GM21786 (cell line): ENCODE data around the gene MTFMT.

Experiments
- ATAC-seq: cut with Tn5 transposase; IDR thresholded peaks from one replicate; pipeline ENCODE4 v1.9.1; 2021; ENCODE audit not compliant: unreplicated experiment

Gene MTFMT

GRCh38 chr15:65060641-65061397, 31.4 kb upstream of the MTFMT start:
- ATAC-seq = no peak

DNA sequence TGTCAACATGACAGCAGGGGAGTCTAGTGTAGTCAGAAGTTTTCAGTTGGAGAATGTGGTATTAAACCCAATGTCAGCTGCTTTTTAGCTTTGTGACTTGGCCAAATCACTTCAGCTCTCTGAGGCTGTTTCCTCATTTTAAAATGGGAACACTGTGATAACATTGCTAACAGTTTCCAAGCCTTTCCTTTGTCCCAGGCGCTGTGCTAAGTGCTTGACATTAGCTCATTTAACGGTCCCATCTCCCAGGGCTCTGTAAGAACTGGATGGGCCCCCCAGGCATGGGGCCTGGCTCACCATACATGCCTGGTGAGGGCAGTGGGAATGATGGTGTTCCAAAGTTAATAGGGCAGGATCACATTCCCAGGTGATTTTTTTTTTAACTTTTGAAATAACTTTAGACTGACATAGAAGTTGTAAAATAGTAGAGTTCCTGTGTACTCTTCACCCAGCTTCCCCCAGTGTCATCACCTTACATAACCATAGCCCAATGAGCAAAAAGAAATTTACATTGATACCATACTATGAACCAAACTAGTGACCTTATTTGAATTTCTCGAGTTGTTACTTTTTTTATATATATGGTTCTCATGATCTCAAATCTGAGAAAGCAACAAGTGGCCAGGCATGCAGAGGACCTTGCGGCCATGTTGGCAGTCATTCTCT, 30.6 kb upstream of the MTFMT start:
- no peak for ATAC-seq

DNA sequence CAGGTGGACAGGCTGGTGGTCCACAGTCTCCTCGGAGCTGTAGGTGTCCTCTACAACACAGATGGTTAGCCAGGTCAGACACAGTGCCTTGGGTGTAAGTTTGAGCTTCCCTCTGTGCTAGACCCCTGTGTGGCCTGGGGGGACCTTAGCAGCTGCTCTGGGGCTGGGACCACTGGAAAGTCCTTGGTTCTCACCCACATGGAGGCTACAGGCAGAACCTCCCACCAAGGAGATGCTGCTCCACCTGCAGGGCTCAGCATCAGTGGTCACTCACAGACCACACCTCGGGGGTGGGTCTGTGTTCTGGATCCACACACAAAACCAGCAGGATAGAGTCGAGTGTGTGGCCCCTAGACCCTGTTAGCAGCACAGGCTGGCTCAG, 29.9 kb upstream of the MTFMT start:
- no peak for ATAC-seq

GRCh38 chr15:65058394-65059368, 29.2 kb upstream of the MTFMT start:
- ATAC-seq = no peak

DNA sequence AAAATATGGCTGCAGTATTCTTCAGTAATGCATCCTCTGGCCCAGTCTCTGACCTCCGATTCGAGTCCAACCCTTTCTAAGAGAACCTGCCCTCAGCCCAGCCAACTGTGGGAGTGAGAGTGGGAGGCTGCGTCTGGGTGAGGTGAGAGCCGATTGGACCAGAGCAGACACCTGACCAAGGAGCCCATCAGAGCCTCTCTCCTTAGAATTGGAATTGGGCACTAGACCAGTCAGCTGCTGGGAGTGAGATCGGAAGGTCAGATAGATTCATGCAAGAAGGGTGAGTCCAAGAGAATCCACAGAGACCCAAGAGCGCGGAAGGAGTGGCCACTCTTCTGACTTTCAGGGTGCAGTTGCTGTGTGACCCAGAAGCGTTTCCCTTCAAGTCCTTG, 28.1 kb upstream of the MTFMT start:
- no peak for ATAC-seq

- ATAC-seq = no peak
Observed at GRCh38 chr15:65056868-65057548, 27.6 kb upstream of the MTFMT start.

- no peak for ATAC-seq
Observed at GRCh38 chr15:65056106-65056505, 26.7 kb upstream of the MTFMT start.

DNA sequence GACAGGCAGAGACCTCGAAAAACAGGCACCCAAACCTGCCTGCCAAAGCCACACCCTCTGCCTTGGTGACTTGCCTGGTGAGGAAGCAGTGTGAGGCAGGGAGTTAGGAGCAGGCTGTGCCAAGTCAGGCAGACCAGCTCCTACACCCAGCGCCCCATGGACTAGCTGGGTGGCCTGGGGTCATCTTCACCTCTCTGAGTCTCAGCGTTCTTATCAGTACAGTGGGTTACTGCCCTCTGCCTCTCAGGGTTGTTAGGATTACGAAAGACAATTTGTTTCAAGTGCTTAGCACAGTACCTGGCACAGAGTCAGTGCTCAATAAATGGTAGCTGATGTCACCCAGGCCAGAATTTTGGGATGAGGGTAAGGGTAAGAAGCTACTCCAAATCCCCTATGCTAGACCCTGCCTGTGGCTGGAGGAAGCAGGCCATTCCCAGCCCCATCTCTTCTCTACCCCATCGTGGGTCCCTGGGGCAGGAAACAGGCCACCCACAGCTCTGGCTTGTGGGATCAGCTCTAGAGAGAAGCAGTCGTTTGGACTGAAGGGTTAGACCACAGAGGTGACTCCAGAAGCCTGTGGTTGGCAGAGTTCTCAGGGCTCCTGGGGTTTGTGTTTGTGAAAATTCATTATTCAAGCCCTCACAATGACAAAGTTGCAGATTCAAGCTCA, 25.9 kb upstream of the MTFMT start:
- ATAC-seq = no peak

- ATAC-seq = no peak
Observed at GRCh38 chr15:65054333-65055200, 25.1 kb upstream of the MTFMT start.

- no peak for ATAC-seq
Observed at GRCh38 chr15:65052956-65053355, 23.5 kb upstream of the MTFMT start.

GRCh38 chr15:65051266-65051665, 21.8 kb upstream of the MTFMT start:
- ATAC-seq = no peak

- ATAC-seq = no peak
Observed at GRCh38 chr15:65050270-65050669, 20.8 kb upstream of the MTFMT start.

- ATAC-seq = peak; percentile 89
Observed at GRCh38 chr15:65049418-65049840, 20.0 kb upstream of the MTFMT start.

DNA sequence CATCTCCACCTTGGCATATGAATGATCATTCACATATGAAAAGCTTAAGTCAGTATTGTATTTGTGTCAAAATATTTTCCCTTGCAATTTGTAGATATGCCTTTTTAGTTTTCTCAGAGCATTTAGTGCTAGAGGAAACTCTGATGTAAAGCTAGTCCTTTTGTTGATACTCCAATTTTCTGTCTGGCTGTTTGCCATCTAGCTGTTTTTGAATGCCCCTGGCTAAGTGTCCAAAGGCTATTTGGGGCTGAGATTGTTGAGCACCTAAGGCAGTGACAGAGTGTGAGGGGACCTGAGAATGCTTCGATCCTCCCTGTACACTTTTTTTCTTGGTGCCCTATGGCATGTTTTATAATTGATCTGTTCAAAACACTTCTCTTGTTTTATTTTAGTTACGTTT, 18.8 kb upstream of the MTFMT start:
- ATAC-seq = no peak

- ATAC-seq = no peak
Observed at GRCh38 chr15:65044724-65045481, 15.5 kb upstream of the MTFMT start, which contains the start of gene SLC51B. TSS of gene SLC51B (plus strand) at chr15:65045387. CDS start at chr15:65050005, 4,618 bp downstream.

DNA sequence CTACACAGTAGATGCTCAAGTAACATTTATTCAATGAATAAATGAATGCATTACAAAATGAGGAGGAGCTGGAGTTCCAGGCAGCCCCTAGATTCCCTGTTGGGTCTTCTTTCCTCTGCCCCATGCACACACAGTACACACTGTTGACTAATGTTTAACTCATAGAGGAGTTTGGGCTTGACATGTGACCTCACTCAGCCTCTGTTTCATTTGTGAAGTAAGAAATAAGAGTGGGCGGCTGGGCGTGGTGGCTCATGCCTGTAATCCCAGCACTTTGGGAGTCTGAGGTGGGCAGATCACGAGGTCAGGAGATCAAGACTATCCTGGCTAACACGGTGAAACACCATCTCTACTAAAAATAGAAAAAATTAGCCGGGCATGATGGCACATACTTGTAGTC, 14.8 kb upstream of the MTFMT start:
- ATAC-seq = peak; percentile 64

- ATAC-seq = no peak
Observed at GRCh38 chr15:65042776-65043327, 13.4 kb upstream of the MTFMT start.

GRCh38 chr15:65041787-65042186, 12.3 kb upstream of the MTFMT start:
- no peak for ATAC-seq
